22Rv1 (cell line): ENCODE data around the gene SRGN.

Experiments
- ZFX ChIP-seq: fragments of 450-650 bp; IDR thresholded peaks from 2 replicates; pipeline ENCODE4 v1.6.1; 2017; ENCODE audit warnings: antibody characterized with exemption, borderline replicate concordance
- TF ChIP-seq, protein P1 (sequence below): fragments of 450-650 bp; IDR thresholded peaks from 2 replicates; pipeline ENCODE4 v1.5.1; 2017; ENCODE audit warnings: mild to moderate bottlenecking

DNA sequence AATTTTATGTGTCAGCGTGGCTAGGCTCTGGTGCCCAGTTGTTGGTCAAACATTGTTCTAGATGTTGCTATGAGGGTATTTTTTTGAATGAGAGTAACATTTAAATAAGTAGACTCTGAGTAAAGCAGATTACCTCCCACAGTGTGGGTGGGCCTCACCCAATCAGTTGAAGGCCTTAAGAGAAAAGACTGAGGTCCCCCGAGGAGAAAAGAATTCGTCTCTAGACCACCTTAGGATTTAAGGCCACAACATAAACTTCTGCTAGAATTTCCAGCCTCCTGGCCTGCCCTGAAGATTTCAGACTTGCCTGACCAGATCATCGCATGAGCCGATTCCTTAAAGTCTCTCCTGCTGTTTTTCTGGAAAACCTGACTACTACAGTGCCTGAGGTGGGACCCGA, 45.1 kb upstream of the SRGN start:
- TF ChIP-seq, protein P1, sequence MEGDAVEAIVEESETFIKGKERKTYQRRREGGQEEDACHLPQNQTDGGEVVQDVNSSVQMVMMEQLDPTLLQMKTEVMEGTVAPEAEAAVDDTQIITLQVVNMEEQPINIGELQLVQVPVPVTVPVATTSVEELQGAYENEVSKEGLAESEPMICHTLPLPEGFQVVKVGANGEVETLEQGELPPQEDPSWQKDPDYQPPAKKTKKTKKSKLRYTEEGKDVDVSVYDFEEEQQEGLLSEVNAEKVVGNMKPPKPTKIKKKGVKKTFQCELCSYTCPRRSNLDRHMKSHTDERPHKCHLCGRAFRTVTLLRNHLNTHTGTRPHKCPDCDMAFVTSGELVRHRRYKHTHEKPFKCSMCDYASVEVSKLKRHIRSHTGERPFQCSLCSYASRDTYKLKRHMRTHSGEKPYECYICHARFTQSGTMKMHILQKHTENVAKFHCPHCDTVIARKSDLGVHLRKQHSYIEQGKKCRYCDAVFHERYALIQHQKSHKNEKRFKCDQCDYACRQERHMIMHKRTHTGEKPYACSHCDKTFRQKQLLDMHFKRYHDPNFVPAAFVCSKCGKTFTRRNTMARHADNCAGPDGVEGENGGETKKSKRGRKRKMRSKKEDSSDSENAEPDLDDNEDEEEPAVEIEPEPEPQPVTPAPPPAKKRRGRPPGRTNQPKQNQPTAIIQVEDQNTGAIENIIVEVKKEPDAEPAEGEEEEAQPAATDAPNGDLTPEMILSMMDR, result no peak
- no peak for TF ChIP-seq ZFX
